Esophagus muscularis mucosa (tissue), 4 donors: ENCODE measurements around the gene LXN.

Experiments
- EP300 ChIP-seq: sonication (generic); formaldehyde crosslinking; IDR thresholded peaks from one replicate; pipeline ENCODE4 v1.6.1; 2017; ENCODE audit warnings: antibody characterized with exemption
- POLR2A ChIP-seq: fragments of 450-650 bp; IDR thresholded peaks from one replicate; pipeline ENCODE4 v1.6.1; 2017; ENCODE audit warnings: antibody characterized with exemption, moderate library complexity, mild to moderate bottlenecking, low read depth
- POLR2AphosphoS5 ChIP-seq, 2 donors: sonication (generic); formaldehyde crosslinking; IDR thresholded peaks; one replicate each; pipeline ENCODE4 v1.6.1; 2017; ENCODE audit warnings: antibody characterized with exemption in 2 of 2
- TF ChIP-seq, protein P1 (sequence below), 3 experiments: fragments of 200-600 bp in 2 of 3; fragments of 450-650 bp in 1 of 3; sonication (generic) in 2 of 3; IDR thresholded peaks; one replicate each; pipeline ENCODE4 v1.5.1; 2017 to 2019; ENCODE audit warnings: antibody characterized with exemption in 3 of 3, mild to moderate bottlenecking in 2 of 3, moderate library complexity in 1 of 3

GRCh38 chr3:158722108-158722507, 49.7 kb upstream of the LXN start:
- TF ChIP-seq, protein P1, sequence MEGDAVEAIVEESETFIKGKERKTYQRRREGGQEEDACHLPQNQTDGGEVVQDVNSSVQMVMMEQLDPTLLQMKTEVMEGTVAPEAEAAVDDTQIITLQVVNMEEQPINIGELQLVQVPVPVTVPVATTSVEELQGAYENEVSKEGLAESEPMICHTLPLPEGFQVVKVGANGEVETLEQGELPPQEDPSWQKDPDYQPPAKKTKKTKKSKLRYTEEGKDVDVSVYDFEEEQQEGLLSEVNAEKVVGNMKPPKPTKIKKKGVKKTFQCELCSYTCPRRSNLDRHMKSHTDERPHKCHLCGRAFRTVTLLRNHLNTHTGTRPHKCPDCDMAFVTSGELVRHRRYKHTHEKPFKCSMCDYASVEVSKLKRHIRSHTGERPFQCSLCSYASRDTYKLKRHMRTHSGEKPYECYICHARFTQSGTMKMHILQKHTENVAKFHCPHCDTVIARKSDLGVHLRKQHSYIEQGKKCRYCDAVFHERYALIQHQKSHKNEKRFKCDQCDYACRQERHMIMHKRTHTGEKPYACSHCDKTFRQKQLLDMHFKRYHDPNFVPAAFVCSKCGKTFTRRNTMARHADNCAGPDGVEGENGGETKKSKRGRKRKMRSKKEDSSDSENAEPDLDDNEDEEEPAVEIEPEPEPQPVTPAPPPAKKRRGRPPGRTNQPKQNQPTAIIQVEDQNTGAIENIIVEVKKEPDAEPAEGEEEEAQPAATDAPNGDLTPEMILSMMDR (IDR thresholded peaks at IDR 0.05): no peak
- no peak for TF ChIP-seq POLR2AphosphoS5 (IDR thresholded peaks at IDR 0.05)
- TF ChIP-seq POLR2A: no peak
- no peak for TF ChIP-seq EP300
